Ishikawa (cell line): ENCODE results near the gene TTC34.

ENCODE experiments used
- CEBPB ChIP-seq: IDR thresholded peaks from 2 replicates; pipeline ENCODE4 v1.6.1; 2012
- CREB1 ChIP-seq: IDR thresholded peaks from 2 replicates; pipeline ENCODE4 v1.6.1; 2012; ENCODE audit warnings: low read depth
- EGR1 ChIP-seq: IDR thresholded peaks from 2 replicates; pipeline ENCODE4 v1.6.1; 2012
- EP300 ChIP-seq: IDR thresholded peaks from 2 replicates; pipeline ENCODE4 v1.6.1; 2012; ENCODE audit warnings: borderline replicate concordance
- FOXM1 ChIP-seq: IDR thresholded peaks from 2 replicates; pipeline ENCODE4 v1.6.1; 2012; ENCODE audit warnings: low read depth, borderline replicate concordance
- NFIC ChIP-seq: IDR thresholded peaks from 2 replicates; pipeline ENCODE4 v1.6.1; 2012
- RAD21 ChIP-seq: IDR thresholded peaks from 2 replicates; pipeline ENCODE4 v1.6.1; 2012; ENCODE audit warnings: low read depth
- TAF1 ChIP-seq: IDR thresholded peaks from 2 replicates; pipeline ENCODE4 v1.6.1; 2012; ENCODE audit warnings: low read depth, mild to moderate bottlenecking
- TCF12 ChIP-seq: IDR thresholded peaks from 2 replicates; pipeline ENCODE4 v1.6.1; 2012; ENCODE audit warnings: low read depth
- TEAD4 ChIP-seq: IDR thresholded peaks from 2 replicates; pipeline ENCODE4 v1.6.1; 2012
- YY1 ChIP-seq: IDR thresholded peaks from 2 replicates; pipeline ENCODE4 v1.6.1; 2012; ENCODE audit warnings: low read depth
- ZBTB7A ChIP-seq: IDR thresholded peaks from 2 replicates; pipeline ENCODE4 v1.6.1; 2012; ENCODE audit warnings: low read depth
- TF ChIP-seq, protein P1 (sequence below): IDR thresholded peaks from 2 replicates; pipeline ENCODE4 v1.6.1; 2012
- TF ChIP-seq, protein P2 (sequence below): IDR thresholded peaks from 2 replicates; pipeline ENCODE4 v1.6.1; 2012
- TF ChIP-seq, protein P3 (sequence below): IDR thresholded peaks from 2 replicates; pipeline ENCODE4 v1.6.1; 2012; ENCODE audit warnings: low read depth, mild to moderate bottlenecking

TTC34 gene

GRCh38 chr1:2646837-2647236, 154.7 kb downstream of the TTC34 start:
- no peak for TF ChIP-seq NFIC
- no peak for TF ChIP-seq TCF12
- TF ChIP-seq ZBTB7A: no peak
- no peak for TF ChIP-seq TAF1
- TF ChIP-seq, protein P1, sequence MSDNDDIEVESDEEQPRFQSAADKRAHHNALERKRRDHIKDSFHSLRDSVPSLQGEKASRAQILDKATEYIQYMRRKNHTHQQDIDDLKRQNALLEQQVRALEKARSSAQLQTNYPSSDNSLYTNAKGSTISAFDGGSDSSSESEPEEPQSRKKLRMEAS: no peak
- no peak for TF ChIP-seq CEBPB
- no peak for TF ChIP-seq YY1
- TF ChIP-seq EP300: no peak
- TF ChIP-seq, protein P2, sequence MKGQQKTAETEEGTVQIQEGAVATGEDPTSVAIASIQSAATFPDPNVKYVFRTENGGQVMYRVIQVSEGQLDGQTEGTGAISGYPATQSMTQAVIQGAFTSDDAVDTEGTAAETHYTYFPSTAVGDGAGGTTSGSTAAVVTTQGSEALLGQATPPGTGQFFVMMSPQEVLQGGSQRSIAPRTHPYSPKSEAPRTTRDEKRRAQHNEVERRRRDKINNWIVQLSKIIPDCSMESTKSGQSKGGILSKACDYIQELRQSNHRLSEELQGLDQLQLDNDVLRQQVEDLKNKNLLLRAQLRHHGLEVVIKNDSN: no peak
- no peak for TF ChIP-seq EGR1
- no peak for TF ChIP-seq TEAD4
- no peak for TF ChIP-seq CREB1
- TF ChIP-seq, protein P3, sequence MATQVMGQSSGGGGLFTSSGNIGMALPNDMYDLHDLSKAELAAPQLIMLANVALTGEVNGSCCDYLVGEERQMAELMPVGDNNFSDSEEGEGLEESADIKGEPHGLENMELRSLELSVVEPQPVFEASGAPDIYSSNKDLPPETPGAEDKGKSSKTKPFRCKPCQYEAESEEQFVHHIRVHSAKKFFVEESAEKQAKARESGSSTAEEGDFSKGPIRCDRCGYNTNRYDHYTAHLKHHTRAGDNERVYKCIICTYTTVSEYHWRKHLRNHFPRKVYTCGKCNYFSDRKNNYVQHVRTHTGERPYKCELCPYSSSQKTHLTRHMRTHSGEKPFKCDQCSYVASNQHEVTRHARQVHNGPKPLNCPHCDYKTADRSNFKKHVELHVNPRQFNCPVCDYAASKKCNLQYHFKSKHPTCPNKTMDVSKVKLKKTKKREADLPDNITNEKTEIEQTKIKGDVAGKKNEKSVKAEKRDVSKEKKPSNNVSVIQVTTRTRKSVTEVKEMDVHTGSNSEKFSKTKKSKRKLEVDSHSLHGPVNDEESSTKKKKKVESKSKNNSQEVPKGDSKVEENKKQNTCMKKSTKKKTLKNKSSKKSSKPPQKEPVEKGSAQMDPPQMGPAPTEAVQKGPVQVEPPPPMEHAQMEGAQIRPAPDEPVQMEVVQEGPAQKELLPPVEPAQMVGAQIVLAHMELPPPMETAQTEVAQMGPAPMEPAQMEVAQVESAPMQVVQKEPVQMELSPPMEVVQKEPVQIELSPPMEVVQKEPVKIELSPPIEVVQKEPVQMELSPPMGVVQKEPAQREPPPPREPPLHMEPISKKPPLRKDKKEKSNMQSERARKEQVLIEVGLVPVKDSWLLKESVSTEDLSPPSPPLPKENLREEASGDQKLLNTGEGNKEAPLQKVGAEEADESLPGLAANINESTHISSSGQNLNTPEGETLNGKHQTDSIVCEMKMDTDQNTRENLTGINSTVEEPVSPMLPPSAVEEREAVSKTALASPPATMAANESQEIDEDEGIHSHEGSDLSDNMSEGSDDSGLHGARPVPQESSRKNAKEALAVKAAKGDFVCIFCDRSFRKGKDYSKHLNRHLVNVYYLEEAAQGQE: no peak

DNA sequence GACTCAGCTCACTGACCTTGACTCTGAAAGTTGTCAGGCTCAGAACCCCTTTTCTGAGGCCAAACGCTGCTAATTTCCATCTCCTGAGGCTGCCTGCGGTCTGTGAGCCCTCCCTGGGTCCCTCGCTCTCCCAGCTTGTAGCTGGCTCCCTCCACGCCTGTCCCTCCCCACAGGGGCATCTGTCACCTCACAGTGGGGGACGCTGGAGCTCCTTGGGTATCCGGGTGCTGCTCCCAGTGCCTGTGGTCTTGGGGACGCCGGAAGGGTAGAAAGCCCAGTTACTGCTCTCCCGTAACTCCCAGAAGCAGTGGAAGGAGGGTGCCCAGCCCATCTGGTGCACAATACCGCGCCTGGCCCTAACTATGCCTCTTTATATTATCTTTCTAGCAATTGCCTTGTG, 155.7 kb downstream of the TTC34 start:
- TF ChIP-seq, protein P3: no peak
- TF ChIP-seq NFIC (no peak), CREB1 (no peak), TAF1 (no peak), EP300 (no peak), CEBPB (no peak), FOXM1 (no peak)

- TF ChIP-seq, protein P3: no peak
- no peak for TF ChIP-seq EP300
- no peak for TF ChIP-seq YY1
- TF ChIP-seq, protein P1: no peak
- TF ChIP-seq, protein P2: no peak
- no peak for TF ChIP-seq TEAD4
- no peak for TF ChIP-seq CREB1
- TF ChIP-seq CEBPB: no peak
- TF ChIP-seq ZBTB7A: no peak
Observed at GRCh38 chr1:2645143-2645542, 156.3 kb downstream of the TTC34 start.

- TF ChIP-seq FOXM1 (no peak), CREB1 (no peak), RAD21 (no peak), ZBTB7A (no peak), NFIC (no peak), YY1 (no peak), TAF1 (no peak), EGR1 (no peak), TCF12 (no peak), EP300 (no peak), CEBPB (no peak), TEAD4 (no peak)
- TF ChIP-seq, protein P3: no peak
- TF ChIP-seq, protein P2: no peak
- TF ChIP-seq, protein P1: no peak
Observed at GRCh38 chr1:2644591-2645101, 156.8 kb downstream of the TTC34 start.
